WERI-Rb-1 (cell line): Measurements from ENCODE around the gene BCR.
"Not testable (repeated sequence)": the region's sequence is repeated elsewhere in the genome, so short reads cannot be mapped to it uniquely, and the experiment has no call there.

Source experiments
- DNase-seq: peaks from one replicate; pipeline ENCODE4 v3.0.0-alpha.2; 2020
- H3K27ac ChIP-seq: fragments of 250-450 bp; sonication (Bioruptor Pico); 2 replicates; pipeline ENCODE4 v1.5.1; 2020; ENCODE audit warnings: mild to moderate bottlenecking, moderate library complexity
- H3K27me3 ChIP-seq: fragments of 250-450 bp; sonication (Bioruptor Pico); 2 replicates; pipeline ENCODE4 v1.5.1; 2021; ENCODE audit warnings: mild to moderate bottlenecking, low read depth, moderate library complexity; ENCODE audit not compliant: insufficient read depth, severe bottlenecking
- H3K36me3 ChIP-seq: fragments of 250-450 bp; sonication (Bioruptor Pico); 2 replicates; pipeline ENCODE4 v1.5.1; 2020; ENCODE audit warnings: mild to moderate bottlenecking, moderate library complexity
- H3K4me3 ChIP-seq: 2 replicates; pipeline ENCODE4 v1.5.1; 2011; ENCODE audit warnings: low read depth, mild to moderate bottlenecking, control low read depth, low read length
- H3K9me3 ChIP-seq: fragments of 250-450 bp; sonication (Bioruptor Pico); 2 replicates; pipeline ENCODE4 v1.5.1; 2021; ENCODE audit warnings: mild to moderate bottlenecking, moderate library complexity; ENCODE audit not compliant: severe bottlenecking
- TF ChIP-seq, protein P1 (sequence below): IDR thresholded peaks from 2 replicates; pipeline ENCODE4 v1.5.1; 2011; ENCODE audit warnings: low read depth, mild to moderate bottlenecking, control low read depth, inconsistent platforms, low read length

The BCR gene

DNA sequence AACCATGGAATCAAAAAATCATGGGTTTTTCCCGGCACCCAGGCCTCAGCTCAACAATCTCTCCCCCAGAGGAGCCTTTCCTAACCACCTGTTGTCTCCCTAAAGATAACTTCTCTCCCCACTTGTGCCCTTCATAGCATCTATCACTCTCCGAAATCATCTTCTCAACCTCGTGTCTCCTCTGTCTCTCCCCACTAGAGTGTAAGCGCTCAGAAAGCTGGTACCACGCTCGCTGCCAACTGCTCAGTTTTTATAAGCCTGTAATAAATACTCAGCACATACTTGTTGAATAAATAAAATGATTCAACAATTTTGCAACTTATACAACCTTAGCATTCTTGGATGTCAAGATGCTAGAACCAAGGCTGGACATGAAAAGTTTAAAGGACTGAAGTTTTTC lies 185.2 kb downstream of the BCR start:
- TF ChIP-seq, protein P1, sequence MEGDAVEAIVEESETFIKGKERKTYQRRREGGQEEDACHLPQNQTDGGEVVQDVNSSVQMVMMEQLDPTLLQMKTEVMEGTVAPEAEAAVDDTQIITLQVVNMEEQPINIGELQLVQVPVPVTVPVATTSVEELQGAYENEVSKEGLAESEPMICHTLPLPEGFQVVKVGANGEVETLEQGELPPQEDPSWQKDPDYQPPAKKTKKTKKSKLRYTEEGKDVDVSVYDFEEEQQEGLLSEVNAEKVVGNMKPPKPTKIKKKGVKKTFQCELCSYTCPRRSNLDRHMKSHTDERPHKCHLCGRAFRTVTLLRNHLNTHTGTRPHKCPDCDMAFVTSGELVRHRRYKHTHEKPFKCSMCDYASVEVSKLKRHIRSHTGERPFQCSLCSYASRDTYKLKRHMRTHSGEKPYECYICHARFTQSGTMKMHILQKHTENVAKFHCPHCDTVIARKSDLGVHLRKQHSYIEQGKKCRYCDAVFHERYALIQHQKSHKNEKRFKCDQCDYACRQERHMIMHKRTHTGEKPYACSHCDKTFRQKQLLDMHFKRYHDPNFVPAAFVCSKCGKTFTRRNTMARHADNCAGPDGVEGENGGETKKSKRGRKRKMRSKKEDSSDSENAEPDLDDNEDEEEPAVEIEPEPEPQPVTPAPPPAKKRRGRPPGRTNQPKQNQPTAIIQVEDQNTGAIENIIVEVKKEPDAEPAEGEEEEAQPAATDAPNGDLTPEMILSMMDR: no peak
- H3K9me3 ChIP-seq: peaks cover 6% of the 10 kb centered on the region
- no peak for DNase-seq
- no peak overlapping the region for H3K27ac ChIP-seq
- H3K4me3 ChIP-seq: no peak overlapping the region
- H3K27me3 ChIP-seq: no peaks in the 10 kb centered on the region
- no peaks in the 10 kb centered on the region for H3K36me3 ChIP-seq

DNA sequence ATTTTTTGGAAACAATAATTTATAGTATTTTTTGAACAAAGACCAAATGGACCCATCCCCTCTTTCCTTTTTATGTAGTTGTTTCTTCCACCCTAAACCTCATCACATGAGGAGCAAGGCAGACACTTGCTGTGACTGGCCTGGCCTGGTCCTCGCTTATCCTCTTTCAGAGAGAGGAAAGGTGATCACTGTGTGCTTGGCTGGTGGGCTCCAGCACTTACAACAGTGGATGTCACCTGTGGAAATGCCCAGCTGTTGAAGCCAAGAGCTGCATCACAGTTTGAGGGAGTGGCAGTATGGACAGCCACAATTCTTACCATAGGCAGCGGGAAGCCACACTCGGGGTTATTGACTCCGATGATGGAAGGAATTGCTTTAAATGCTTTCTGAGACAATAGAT lies 185.7 kb downstream of the BCR start:
- Histone ChIP-seq H3K4me3 (no peak overlapping the region), H3K27me3 (no peaks in the 10 kb centered on the region), H3K9me3 (peaks cover 6% of the 10 kb centered on the region), H3K27ac (no peak overlapping the region), H3K36me3 (no peaks in the 10 kb centered on the region)
- no peak for DNase-seq
- TF ChIP-seq, protein P1: no peak

DNA sequence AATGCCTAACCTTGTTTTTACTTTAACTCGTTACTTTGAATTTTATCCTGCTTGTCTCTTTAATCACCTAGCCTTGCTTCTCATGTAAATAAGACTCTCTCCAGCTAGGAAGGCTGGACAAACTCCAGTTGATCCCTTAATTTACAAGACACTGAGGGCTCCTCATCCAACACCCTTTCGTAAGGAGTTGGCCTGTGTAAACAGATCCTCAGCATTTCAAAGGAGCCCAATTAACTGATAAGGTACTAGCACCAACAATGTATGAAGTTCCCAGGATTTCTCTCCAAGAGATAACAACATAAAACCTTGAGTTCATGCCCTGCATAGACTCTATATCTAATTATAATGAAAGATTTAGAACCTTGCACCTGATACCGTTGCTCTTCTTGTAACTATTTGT lies 186.9 kb downstream of the BCR start:
- H3K27me3 ChIP-seq, H3K27ac ChIP-seq, H3K36me3 ChIP-seq, H3K9me3 ChIP-seq, DNase-seq, H3K4me3 ChIP-seq: not testable (repeated sequence)
